ENCODE measurements around the gene ARL6IP5. TPM values are rescaled to one million over a fixed set of nuclear protein-coding genes. Genes with fewer than 3 reads are reported as not detected.

The ARL6IP5 gene
- total and polyA plus RNA-seq, 2 donors (not counting 3 experiments of a cell fraction or from before 2014, with no cell fraction given) = 96.9 to 116 TPM

GRCh38 chr3:69116162-69116561 is 31.4 kb downstream of the ARL6IP5 start:
- Histone ChIP-seq H3K9ac (replicated peaks; ENCODE audit: extremely low read depth, insufficient read depth, low read length) (no peak overlapping the region), H3K4me1 (ENCODE audit: control insufficient read depth, extremely low read depth, insufficient read depth, low read length) (peaks cover 3% of the 10 kb centered on the region), H3K27me3 (ENCODE audit: control insufficient read depth in 2 of 2, insufficient read depth in 2 of 2, low read length in 2 of 2) (no peaks in the 10 kb centered on the region), H3K27ac (ENCODE audit: insufficient read depth, low read depth, low read length) (no peak overlapping the region), H2AFZ (ENCODE audit: low read depth, low read length) (no peak overlapping the region), H3K4me3 (replicated peaks in 1 of 3; ENCODE audit: insufficient read depth in 1 of 3, low read depth in 1 of 3, low read length in 3 of 3) (no peak overlapping the region), H3K4me2 (ENCODE audit: insufficient read depth, low read length) (no peak overlapping the region), H3K79me2 (ENCODE audit: control insufficient read depth, insufficient read depth, low read length) (no peaks in the 10 kb centered on the region), H3K9me3 (replicated peaks; ENCODE audit: control insufficient read depth, insufficient read depth, low read length) (no peaks in the 10 kb centered on the region), H3K36me3 (ENCODE audit: control insufficient read depth in 2 of 2, extremely low read depth in 1 of 2, insufficient read depth in 2 of 2, low read length in 2 of 2) (no peaks in the 10 kb centered on the region), H3K9me1 (replicated peaks; ENCODE audit: control insufficient read depth, extremely low read depth, insufficient read depth, low read length) (no peaks in the 10 kb centered on the region), H4K20me1 (replicated peaks; ENCODE audit: control insufficient read depth, extremely low read depth, insufficient read depth, low read length) (no peaks in the 10 kb centered on the region)
- dilution Hi-C loops (cut with MboI; ENCODE audit: extremely low pct_ligation_motif_present, low sequenced_read_pairs) (no loop called here), intact Hi-C loops (cut with micrococcal nuclease) (no loop called here)
- ChIA-PET POLR2A (interaction anchor here (1.5 kb wide), 1 partner anchor 32 kb away, joined by 3 read pairs; the partner anchor contains the start of gene ARL6IP5), CTCF (interaction anchor here (1.1 to 1.5 kb wide), 4 partner anchors 10 to 323 kb away, joined by 3 to 7 read pairs (median 3); no protein-coding TSS in a partner anchor)
- BruUV-seq (replicated peaks) = no TSS peak
- DNase-seq (ENCODE audit: low read depth, low spot score) (no peak), FAIRE-seq (no peak)
- no peak for TF ChIP-seq POLR2AphosphoS5 (IDR thresholded peaks at IDR 0.05; ENCODE audit: insufficient read depth, low read depth, low read length)
- no peak for TF ChIP-seq MYC (IDR thresholded peaks at IDR 0.05; ENCODE audit: low read depth, low read length)
- TF ChIP-seq CTCF (IDR thresholded peaks at IDR 0.05; ENCODE audit: extremely low read depth in 1 of 2, insufficient read depth in 1 of 2, low read depth in 1 of 2, low read length in 2 of 2) = no peak
- TF ChIP-seq, protein P1, sequence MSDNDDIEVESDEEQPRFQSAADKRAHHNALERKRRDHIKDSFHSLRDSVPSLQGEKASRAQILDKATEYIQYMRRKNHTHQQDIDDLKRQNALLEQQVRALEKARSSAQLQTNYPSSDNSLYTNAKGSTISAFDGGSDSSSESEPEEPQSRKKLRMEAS (IDR thresholded peaks at IDR 0.05; ENCODE audit: insufficient read depth, insufficient read length) = no peak
- no peak for TF ChIP-seq POLR2A (IDR thresholded peaks at IDR 0.05; ENCODE audit: low read depth, low read length)
- no peak for TF ChIP-seq EZH2 (IDR thresholded peaks at IDR 0.05; ENCODE audit: borderline replicate concordance, low read depth, low read length, severe bottlenecking)
- no peak for TF ChIP-seq GATA2 (IDR thresholded peaks at IDR 0.05; ENCODE audit: insufficient read depth, insufficient read length, low read depth, low read length)
- TF ChIP-seq FOS (IDR thresholded peaks at IDR 0.05; ENCODE audit: borderline replicate concordance, insufficient read depth, low read length) = no peak
- TF ChIP-seq JUN (IDR thresholded peaks at IDR 0.05; ENCODE audit: borderline replicate concordance, insufficient read depth, insufficient read length, low read depth) = no peak
